Caco-2 (cell line): ENCODE measurements around the gene FAP. TPM values are rescaled to one million over a fixed set of nuclear protein-coding genes. Genes with fewer than 3 reads are reported as not detected.

ENCODE experiments used
- BruUV-seq: library from RNA; stranded (reverse); fragments of 400-500 nt; replicated peaks from 2 replicates; lab custom pipeline; 2021; lab: Mats Ljungman, UMichigan
- CTCF ChIA-PET: fragments of 300-600 bp; sonication (Branson Sonifier 250); formaldehyde crosslinking; loops from one replicate; lab custom pipeline; 2022; ENCODE audit warnings: antibody characterized with exemption; lab: Charles Lee
- POLR2A ChIA-PET: fragments of 300-600 bp; sonication (Branson Sonifier 250); formaldehyde crosslinking; loops from one replicate; lab custom pipeline; 2022; ENCODE audit warnings: antibody characterized with exemption; lab: Charles Lee
- DNase-seq, 2 experiments: peaks; one replicate each; pipeline versions ENCODE4 v3.0.0 to v3.0.0-alpha.2; 2020 to 2022
- H3K27me3 ChIP-seq: replicated peaks from 2 replicates; pipeline ENCODE4 v1.6.0; 2011; ENCODE audit warnings: low read length; ENCODE audit not compliant: control insufficient read depth, insufficient read depth
- H3K36me3 ChIP-seq: 2 replicates; pipeline ENCODE4 v1.5.1; 2011; ENCODE audit warnings: low read length; ENCODE audit not compliant: control insufficient read depth, insufficient read depth
- H3K4me1 ChIP-seq: fragments of 250-450 bp; sonication (Bioruptor Pico); 2 replicates; pipeline ENCODE4 v1.5.1; 2020; ENCODE audit warnings: mild to moderate bottlenecking
- H3K4me3 ChIP-seq: 2 replicates; pipeline ENCODE4 v1.5.1; 2011; ENCODE audit warnings: low read depth, mild to moderate bottlenecking, control low read depth, low read length
- H3K9me3 ChIP-seq: fragments of 250-450 bp; sonication (Bioruptor Pico); 2 replicates; pipeline ENCODE4 v1.5.1; 2020; ENCODE audit warnings: mild to moderate bottlenecking, moderate library complexity
- H3K27ac Mint-ChIP-seq: one replicate; pipeline ENCODE4 v1.8.0; 2022; ENCODE audit warnings: mixed read lengths; ENCODE audit not compliant: unreplicated experiment
- H3K27me3 Mint-ChIP-seq: one replicate; pipeline ENCODE4 v1.8.0; 2022; ENCODE audit warnings: mixed read lengths; ENCODE audit not compliant: insufficient read depth, unreplicated experiment
- H3K36me3 Mint-ChIP-seq: one replicate; pipeline ENCODE4 v1.8.0; 2022; ENCODE audit warnings: mild to moderate bottlenecking, mixed read lengths; ENCODE audit not compliant: insufficient read depth, unreplicated experiment
- H3K4me1 Mint-ChIP-seq: one replicate; pipeline ENCODE4 v1.8.0; 2022; ENCODE audit warnings: low read depth, mixed read lengths; ENCODE audit not compliant: unreplicated experiment
- H3K4me3 Mint-ChIP-seq: one replicate; pipeline ENCODE4 v1.8.0; 2022; ENCODE audit warnings: mild to moderate bottlenecking, moderate library complexity, mixed read lengths; ENCODE audit not compliant: unreplicated experiment
- H3K9me3 Mint-ChIP-seq: one replicate; pipeline ENCODE4 v1.8.0; 2022; ENCODE audit warnings: mixed read lengths; ENCODE audit not compliant: unreplicated experiment
- intact Hi-C: fragments of 100-400 bp; cut with micrococcal nuclease; formaldehyde crosslinking; loops from one replicate; pipeline ENCODE4 v1.10.0; 2022; ENCODE audit not compliant: unreplicated experiment
- total RNA-seq: library from RNA; stranded (reverse); gene quantifications from 2 replicates; pipeline ENCODE4 v1.2.3, GENCODE V29; 2022
- TF ChIP-seq, protein P1 (sequence below), 2 experiments: fragments of 200-600 bp in 1 of 2; IDR thresholded peaks; 1 replicate in 1 of 2; 2 replicates in 1 of 2; pipeline versions ENCODE4 v1.5.1 to v1.8.0; 2011 to 2022; ENCODE audit warnings: antibody characterized with exemption in 1 of 2, control low read depth in 1 of 2, inconsistent platforms in 1 of 2, low read depth in 1 of 2, low read length in 1 of 2, mild to moderate bottlenecking in 1 of 2, moderate library complexity in 1 of 2; ENCODE audit not compliant: insufficient read depth in 1 of 2, severe bottlenecking in 1 of 2, unreplicated experiment in 1 of 2

FAP gene
- total RNA-seq, 1 experiment from 2014 or later = not detected

DNA sequence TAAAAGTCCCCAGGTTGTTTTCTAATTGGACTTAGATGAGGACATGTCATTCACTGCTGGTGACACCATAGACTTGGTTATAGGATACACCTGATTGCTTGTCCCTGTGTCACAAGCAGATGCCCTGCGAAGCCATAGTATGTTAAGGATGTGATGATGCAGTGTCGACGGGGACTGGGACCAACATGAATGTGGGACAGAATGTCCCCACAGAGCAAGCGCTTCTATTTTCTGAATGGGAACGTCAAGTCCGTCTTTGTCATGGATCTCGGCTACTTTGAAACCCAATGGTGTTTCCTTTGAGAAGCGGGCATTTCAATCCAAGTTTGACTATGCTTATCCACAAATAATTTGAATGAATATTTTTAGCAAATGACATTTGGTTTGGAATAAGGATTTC, 93.3 kb downstream of the FAP start:
- no peaks in the 10 kb centered on the region for H3K9me3 ChIP-seq
- TF ChIP-seq, protein P1, sequence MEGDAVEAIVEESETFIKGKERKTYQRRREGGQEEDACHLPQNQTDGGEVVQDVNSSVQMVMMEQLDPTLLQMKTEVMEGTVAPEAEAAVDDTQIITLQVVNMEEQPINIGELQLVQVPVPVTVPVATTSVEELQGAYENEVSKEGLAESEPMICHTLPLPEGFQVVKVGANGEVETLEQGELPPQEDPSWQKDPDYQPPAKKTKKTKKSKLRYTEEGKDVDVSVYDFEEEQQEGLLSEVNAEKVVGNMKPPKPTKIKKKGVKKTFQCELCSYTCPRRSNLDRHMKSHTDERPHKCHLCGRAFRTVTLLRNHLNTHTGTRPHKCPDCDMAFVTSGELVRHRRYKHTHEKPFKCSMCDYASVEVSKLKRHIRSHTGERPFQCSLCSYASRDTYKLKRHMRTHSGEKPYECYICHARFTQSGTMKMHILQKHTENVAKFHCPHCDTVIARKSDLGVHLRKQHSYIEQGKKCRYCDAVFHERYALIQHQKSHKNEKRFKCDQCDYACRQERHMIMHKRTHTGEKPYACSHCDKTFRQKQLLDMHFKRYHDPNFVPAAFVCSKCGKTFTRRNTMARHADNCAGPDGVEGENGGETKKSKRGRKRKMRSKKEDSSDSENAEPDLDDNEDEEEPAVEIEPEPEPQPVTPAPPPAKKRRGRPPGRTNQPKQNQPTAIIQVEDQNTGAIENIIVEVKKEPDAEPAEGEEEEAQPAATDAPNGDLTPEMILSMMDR (IDR thresholded peaks at IDR 0.05; ENCODE audit: insufficient read depth in 1 of 2, low read depth in 1 of 2, low read length in 1 of 2, severe bottlenecking in 1 of 2, unreplicated experiment in 1 of 2) = no peak
- DNase-seq = no peak
- Mint-ChIP-seq H3K36me3 (no peaks in the 10 kb centered on the region), H3K4me3 (no peak overlapping the region), H3K27ac (no peak overlapping the region), H3K9me3 (no peaks in the 10 kb centered on the region), H3K27me3 (peaks cover 22% of the 10 kb centered on the region), H3K4me1 (no peaks in the 10 kb centered on the region)
- no peaks in the 10 kb centered on the region for H3K27me3 ChIP-seq
- intact Hi-C loops = loop anchor here (5.0 kb wide), 1 partner anchor 563 kb away; no protein-coding TSS in a partner anchor
- H3K4me3 ChIP-seq = no peak overlapping the region
- ChIA-PET POLR2A (no interaction called here), CTCF (no interaction called here)
- no peaks in the 10 kb centered on the region for H3K4me1 ChIP-seq
- H3K36me3 ChIP-seq = no peaks in the 10 kb centered on the region
- BruUV-seq = no TSS peak

DNA sequence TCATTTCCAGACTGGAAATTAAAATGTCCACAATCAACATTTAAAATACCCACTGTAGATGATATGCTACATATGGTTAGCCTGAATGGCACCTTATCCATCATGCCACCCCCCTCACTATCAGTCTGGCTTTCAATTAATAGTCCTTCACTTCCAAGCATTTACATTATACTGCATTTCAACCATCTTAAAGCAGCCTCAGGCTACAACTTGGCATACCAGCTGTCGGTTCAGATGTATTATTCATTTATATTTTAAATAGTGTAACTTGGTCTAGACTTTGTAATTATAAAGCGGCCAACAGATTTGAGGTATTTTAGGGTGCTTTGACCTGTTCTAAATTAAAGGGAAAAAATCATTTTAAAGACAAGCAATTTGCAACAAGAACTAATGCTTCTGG, 93.8 kb downstream of the FAP start:
- DNase-seq = no peak
- Histone ChIP-seq H3K36me3 (no peaks in the 10 kb centered on the region), H3K27me3 (no peaks in the 10 kb centered on the region), H3K4me1 (no peaks in the 10 kb centered on the region), H3K9me3 (no peaks in the 10 kb centered on the region), H3K4me3 (no peak overlapping the region)
- Mint-ChIP-seq H3K36me3 (no peaks in the 10 kb centered on the region), H3K4me3 (no peak overlapping the region), H3K4me1 (no peaks in the 10 kb centered on the region), H3K9me3 (no peaks in the 10 kb centered on the region), H3K27ac (no peak overlapping the region), H3K27me3 (peaks cover 22% of the 10 kb centered on the region)
- BruUV-seq = no TSS peak
- CTCF ChIA-PET = no interaction called here
- intact Hi-C loops = no loop called here
- TF ChIP-seq, protein P1 (IDR thresholded peaks at IDR 0.05; ENCODE audit: insufficient read depth in 1 of 2, low read depth in 1 of 2, low read length in 1 of 2, severe bottlenecking in 1 of 2, unreplicated experiment in 1 of 2) = no peak
- POLR2A ChIA-PET = no interaction called here

DNA sequence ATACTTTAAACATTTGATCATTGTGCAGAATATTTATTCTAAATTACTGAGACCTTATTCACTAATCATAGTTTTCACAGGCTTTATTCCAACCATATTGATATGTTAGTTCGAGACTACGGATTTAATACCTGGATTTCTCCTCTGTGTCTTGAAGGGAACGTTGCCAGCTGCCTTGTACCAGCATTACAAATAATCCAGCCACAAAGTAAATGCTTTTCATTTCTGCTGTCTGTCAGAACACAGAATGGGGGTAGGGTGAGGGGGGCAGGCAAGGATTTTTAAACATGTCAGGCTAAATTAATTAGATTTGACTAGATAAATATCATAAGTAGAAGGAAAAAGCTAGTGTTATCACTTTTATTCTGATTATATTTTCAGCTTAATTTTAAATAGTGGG, 94.3 kb downstream of the FAP start:
- Mint-ChIP-seq H3K27ac (no peak overlapping the region), H3K4me1 (no peaks in the 10 kb centered on the region), H3K27me3 (peaks cover 22% of the 10 kb centered on the region), H3K36me3 (no peaks in the 10 kb centered on the region), H3K4me3 (no peak overlapping the region), H3K9me3 (no peaks in the 10 kb centered on the region)
- no TSS peak for BruUV-seq
- Histone ChIP-seq H3K4me1 (no peaks in the 10 kb centered on the region), H3K4me3 (no peak overlapping the region), H3K27me3 (no peaks in the 10 kb centered on the region), H3K9me3 (no peaks in the 10 kb centered on the region), H3K36me3 (no peaks in the 10 kb centered on the region)
- TF ChIP-seq, protein P1 (IDR thresholded peaks at IDR 0.05; ENCODE audit: insufficient read depth in 1 of 2, low read depth in 1 of 2, low read length in 1 of 2, severe bottlenecking in 1 of 2, unreplicated experiment in 1 of 2) = no peak
- ChIA-PET CTCF (no interaction called here), POLR2A (no interaction called here)
- DNase-seq = no peak
- intact Hi-C loops = no loop called here
